AG04449 (cell line): ENCODE measurements around the gene ASCC1.

Experiments
- CTCF ChIA-PET: fragments of 350-600 bp; formaldehyde crosslinking; extraction: SDS; loops from one replicate; lab custom pipeline; 2021; ENCODE audit warnings: antibody characterized with exemption; lab: Yijun Ruan, JAX
- POLR2A ChIA-PET: fragments of 400-600, 350-600 bp; formaldehyde crosslinking; extraction: SDS; loops from one replicate; lab custom pipeline; 2020; ENCODE audit warnings: antibody characterized with exemption, inconsistent platforms; lab: Yijun Ruan, JAX
- DNase-seq: peaks from one replicate; pipeline ENCODE4 v3.0.0-alpha.2; 2010; ENCODE audit warnings: low read depth, low spot score
- H3K4me3 ChIP-seq: 2 replicates; pipeline ENCODE4 v1.5.1; 2011; ENCODE audit warnings: low read depth, mild to moderate bottlenecking, control low read depth, low read length
- TF ChIP-seq, protein P1 (sequence below): IDR thresholded peaks from one replicate; pipeline ENCODE4 v1.5.1; 2011; ENCODE audit warnings: mild to moderate bottlenecking, moderate library complexity, low read length, control low read depth, inconsistent platforms; ENCODE audit not compliant: insufficient read depth; ENCODE audit errors: missing control alignments

Gene ASCC1

DNA sequence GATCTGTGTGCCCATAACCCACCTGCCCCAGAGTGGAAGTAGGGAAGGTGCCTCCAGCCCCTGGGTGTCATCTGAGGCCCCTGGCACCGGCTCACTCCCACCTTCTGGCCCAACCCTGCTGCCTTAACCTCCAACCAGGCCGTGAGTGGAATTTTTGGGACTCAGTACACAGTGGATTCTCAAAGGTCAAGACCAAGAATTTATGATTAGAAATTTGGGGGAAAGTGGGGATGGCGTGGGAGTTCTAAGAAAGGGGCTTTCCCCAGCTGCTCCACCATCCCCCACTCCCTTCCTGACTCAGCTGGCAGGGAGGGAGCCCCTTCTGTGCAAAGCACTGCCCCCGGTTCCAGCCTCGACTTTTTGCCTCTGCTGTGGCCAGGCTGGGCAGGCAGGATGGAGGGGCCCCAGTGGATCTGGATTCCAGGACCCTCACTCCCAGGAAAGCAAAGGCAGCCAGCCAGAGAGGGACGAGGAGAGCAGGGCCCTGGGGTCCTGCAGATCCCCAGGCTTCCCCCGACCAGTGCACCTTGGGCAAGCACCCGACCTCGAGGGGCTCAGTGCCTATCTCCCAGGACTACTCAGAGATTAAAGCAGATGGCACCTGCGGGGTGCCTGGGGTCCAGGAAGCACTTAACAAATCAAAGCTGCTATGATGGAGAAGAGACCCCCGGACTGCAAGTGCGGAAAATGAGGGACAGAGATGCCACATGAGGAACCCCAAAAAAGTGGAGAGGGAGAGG, 140.5 kb downstream of the ASCC1 start:
- POLR2A ChIA-PET = no interaction called here
- no peak for DNase-seq
- TF ChIP-seq, protein P1, sequence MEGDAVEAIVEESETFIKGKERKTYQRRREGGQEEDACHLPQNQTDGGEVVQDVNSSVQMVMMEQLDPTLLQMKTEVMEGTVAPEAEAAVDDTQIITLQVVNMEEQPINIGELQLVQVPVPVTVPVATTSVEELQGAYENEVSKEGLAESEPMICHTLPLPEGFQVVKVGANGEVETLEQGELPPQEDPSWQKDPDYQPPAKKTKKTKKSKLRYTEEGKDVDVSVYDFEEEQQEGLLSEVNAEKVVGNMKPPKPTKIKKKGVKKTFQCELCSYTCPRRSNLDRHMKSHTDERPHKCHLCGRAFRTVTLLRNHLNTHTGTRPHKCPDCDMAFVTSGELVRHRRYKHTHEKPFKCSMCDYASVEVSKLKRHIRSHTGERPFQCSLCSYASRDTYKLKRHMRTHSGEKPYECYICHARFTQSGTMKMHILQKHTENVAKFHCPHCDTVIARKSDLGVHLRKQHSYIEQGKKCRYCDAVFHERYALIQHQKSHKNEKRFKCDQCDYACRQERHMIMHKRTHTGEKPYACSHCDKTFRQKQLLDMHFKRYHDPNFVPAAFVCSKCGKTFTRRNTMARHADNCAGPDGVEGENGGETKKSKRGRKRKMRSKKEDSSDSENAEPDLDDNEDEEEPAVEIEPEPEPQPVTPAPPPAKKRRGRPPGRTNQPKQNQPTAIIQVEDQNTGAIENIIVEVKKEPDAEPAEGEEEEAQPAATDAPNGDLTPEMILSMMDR = no peak
- CTCF ChIA-PET = interaction anchor here (1.8 kb wide), 1 partner anchor 147 kb away, joined by 4 read pairs; no protein-coding TSS in a partner anchor
- no peak overlapping the region for H3K4me3 ChIP-seq

GRCh38 chr10:72074574-72075375, 141.3 kb downstream of the ASCC1 start:
- ChIA-PET POLR2A (no interaction called here), CTCF (interaction anchor here (1.8 kb wide), 1 partner anchor 148 kb away, joined by 4 read pairs; no protein-coding TSS in a partner anchor)
- TF ChIP-seq, protein P1 = no peak
- H3K4me3 ChIP-seq = no peak overlapping the region
- no peak for DNase-seq

GRCh38 chr10:72073708-72074573, 142.1 kb downstream of the ASCC1 start:
- CTCF ChIA-PET = no interaction called here
- H3K4me3 ChIP-seq = no peak overlapping the region
- no peak for DNase-seq
- POLR2A ChIA-PET = no interaction called here
- TF ChIP-seq, protein P1 = no peak

GRCh38 chr10:72072639-72073038, 143.4 kb downstream of the ASCC1 start:
- POLR2A ChIA-PET = no interaction called here
- CTCF ChIA-PET = interaction anchor here (0.8 to 2.8 kb wide), 4 partner anchors 18 to 176 kb away, joined by 3 to 14 read pairs (median 4); no protein-coding TSS in a partner anchor
- TF ChIP-seq, protein P1 = no peak
- H3K4me3 ChIP-seq = no peak overlapping the region
- DNase-seq = no peak

DNA sequence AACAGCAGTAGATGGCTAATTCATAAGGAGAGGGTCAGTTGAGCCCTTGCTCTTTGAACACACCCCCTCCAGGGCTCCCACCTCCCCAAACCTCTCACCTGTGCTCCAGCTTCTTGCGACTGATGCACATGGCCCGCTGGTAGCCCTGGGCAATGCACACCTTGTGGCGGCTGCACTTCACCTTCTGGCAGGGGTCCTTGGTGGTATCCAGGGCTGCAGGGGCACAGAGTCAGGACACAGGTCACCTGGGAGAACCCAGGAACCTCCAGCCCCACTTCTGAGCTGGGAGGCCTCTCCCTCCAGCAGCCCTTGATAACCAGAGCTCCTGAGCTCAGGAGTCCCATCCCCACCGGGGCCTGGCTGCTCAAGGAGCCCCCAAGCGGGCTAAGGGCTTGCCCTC, 144.0 kb downstream of the ASCC1 start:
- TF ChIP-seq, protein P1 = no peak
- H3K4me3 ChIP-seq = no peak overlapping the region
- POLR2A ChIA-PET = no interaction called here
- no peak for DNase-seq
- CTCF ChIA-PET = interaction anchor here (0.8 to 2.8 kb wide), 4 partner anchors 10 to 175 kb away, joined by 3 to 14 read pairs (median 4); no protein-coding TSS in a partner anchor
